Activated CD4-positive, alpha-beta memory T cell treated with anti-CD3 and anti-CD28 coated beads for 36 hours (primary cell): Measurements from ENCODE around the gene GTPBP8. TPM values are rescaled to one million over a fixed set of nuclear protein-coding genes. Genes with fewer than 3 reads are reported as not detected.
"Not testable (repeated sequence)": the region's sequence is repeated elsewhere in the genome, so short reads cannot be mapped to it uniquely, and the experiment has no call there.

Source experiments
- CTCF ChIA-PET: fragments of 350-600 bp; sonication (Branson Sonifier 250); formaldehyde crosslinking; loops from one replicate; lab custom pipeline; 2021; ENCODE audit warnings: antibody characterized with exemption, inconsistent platforms; lab: Charles Lee
- POLR2A ChIA-PET: fragments of 350-600 bp; sonication (Branson Sonifier 250); formaldehyde crosslinking; loops from one replicate; lab custom pipeline; 2021; ENCODE audit warnings: antibody characterized with exemption; lab: Charles Lee
- DNase-seq: peaks from one replicate; pipeline ENCODE4 v3.0.0-alpha.2; 2020
- H3K27ac Mint-ChIP-seq: one replicate; pipeline ENCODE4 v1.8.0; 2021; ENCODE audit warnings: mixed read lengths
- H3K27me3 Mint-ChIP-seq: one replicate; pipeline ENCODE4 v1.8.0; 2021; ENCODE audit warnings: mixed read lengths
- H3K36me3 Mint-ChIP-seq: one replicate; pipeline ENCODE4 v1.8.0; 2021; ENCODE audit warnings: mixed read lengths
- H3K4me1 Mint-ChIP-seq: one replicate; pipeline ENCODE4 v1.8.0; 2021; ENCODE audit warnings: low read depth, mixed read lengths
- H3K4me3 Mint-ChIP-seq: one replicate; pipeline ENCODE4 v1.8.0; 2021; ENCODE audit warnings: mild to moderate bottlenecking, mixed read lengths
- H3K9me3 Mint-ChIP-seq: one replicate; pipeline ENCODE4 v1.8.0; 2021; ENCODE audit warnings: mixed read lengths
- intact Hi-C: fragments of 100-400 bp; cut with micrococcal nuclease; formaldehyde crosslinking; loops from one replicate; pipeline ENCODE4 v1.15.1; 2023
- total RNA-seq, 2 experiments: library from RNA; stranded (reverse); gene quantifications; one replicate each; pipeline ENCODE4 v1.2.3, GENCODE V29; 2021

The GTPBP8 gene
- total RNA-seq, 2 experiments from 2014 or later: 34.7 to 35.7 TPM

- intact Hi-C loops: no loop called here
- POLR2A ChIA-PET: no interaction called here
- peaks cover 16% of the 10 kb centered on the region for H3K36me3 Mint-ChIP-seq
Observed at GRCh38 chr3:113021471-113021870, 30.7 kb downstream of the GTPBP8 start.

GRCh38 chr3:113034011-113034410 lies 43.2 kb downstream of the GTPBP8 start:
- H3K4me1 Mint-ChIP-seq: no peaks in the 10 kb centered on the region

More at GRCh38 chr3:113021471-113021870, 30.7 kb downstream of the GTPBP8 start:
- no peak overlapping the region for H3K4me3 Mint-ChIP-seq
- no peaks in the 10 kb centered on the region for H3K9me3 Mint-ChIP-seq
- CTCF ChIA-PET: interaction anchor here (1.0 to 4.7 kb wide), 4 partner anchors 14 to 556 kb away, joined by 3 to 41 read pairs (median 5); no protein-coding TSS in a partner anchor
- H3K4me1 Mint-ChIP-seq: peaks cover 41% of the 10 kb centered on the region
- H3K27ac Mint-ChIP-seq: no peak overlapping the region
- no peaks in the 10 kb centered on the region for H3K27me3 Mint-ChIP-seq
- DNase-seq: no peak

GRCh38 chr3:113035387-113035982 lies 44.7 kb downstream of the GTPBP8 start:
- no peak overlapping the region for H3K4me3 Mint-ChIP-seq
- H3K4me1 Mint-ChIP-seq: no peaks in the 10 kb centered on the region
- CTCF ChIA-PET: interaction anchor here (0.6 to 4.5 kb wide), 16 partner anchors 16 to 542 kb away, joined by 3 to 41 read pairs (median 4); a partner anchor contains a TSS
- no peak overlapping the region for H3K27ac Mint-ChIP-seq
- no peaks in the 10 kb centered on the region for H3K27me3 Mint-ChIP-seq
- POLR2A ChIA-PET: no interaction called here
- intact Hi-C loops: no loop called here
- H3K9me3 Mint-ChIP-seq: no peaks in the 10 kb centered on the region
- no peaks in the 10 kb centered on the region for H3K36me3 Mint-ChIP-seq
- DNase-seq: peak; percentile 17

More at GRCh38 chr3:113034011-113034410, 43.2 kb downstream of the GTPBP8 start:
- ChIA-PET CTCF (interaction anchor here (4.0 to 4.5 kb wide), 3 partner anchors 14 to 392 kb away, joined by 20 to 41 read pairs (median 26); a partner anchor contains a TSS), POLR2A (no interaction called here)
- DNase-seq: no peak
- intact Hi-C loops: no loop called here
- no peaks in the 10 kb centered on the region for H3K9me3 Mint-ChIP-seq
- no peaks in the 10 kb centered on the region for H3K27me3 Mint-ChIP-seq
- H3K4me3 Mint-ChIP-seq: no peak overlapping the region
- H3K27ac Mint-ChIP-seq: no peak overlapping the region
- H3K36me3 Mint-ChIP-seq: no peaks in the 10 kb centered on the region

- H3K27ac Mint-ChIP-seq: no peak overlapping the region
- POLR2A ChIA-PET: no interaction called here
- no peaks in the 10 kb centered on the region for H3K4me1 Mint-ChIP-seq
- no peaks in the 10 kb centered on the region for H3K27me3 Mint-ChIP-seq
- H3K9me3 Mint-ChIP-seq: no peaks in the 10 kb centered on the region
- intact Hi-C loops: no loop called here
- no peaks in the 10 kb centered on the region for H3K36me3 Mint-ChIP-seq
- CTCF ChIA-PET: no interaction called here
- no peak overlapping the region for H3K4me3 Mint-ChIP-seq
- DNase-seq: no peak
Observed at GRCh38 chr3:113038328-113038727, 47.5 kb downstream of the GTPBP8 start.

- H3K4me1 Mint-ChIP-seq: no peaks in the 10 kb centered on the region
- ChIA-PET POLR2A (no interaction called here), CTCF (no interaction called here)
- no peaks in the 10 kb centered on the region for H3K9me3 Mint-ChIP-seq
- no peaks in the 10 kb centered on the region for H3K36me3 Mint-ChIP-seq
- DNase-seq: no peak
- H3K27ac Mint-ChIP-seq: no peak overlapping the region
- intact Hi-C loops: no loop called here
- no peak overlapping the region for H3K4me3 Mint-ChIP-seq
- H3K27me3 Mint-ChIP-seq: no peaks in the 10 kb centered on the region
Observed at GRCh38 chr3:113039546-113039945, 48.8 kb downstream of the GTPBP8 start.

GRCh38 chr3:113040231-113040630 lies 49.4 kb downstream of the GTPBP8 start:
- DNase-seq: no peak
- Mint-ChIP-seq H3K4me3 (no peak overlapping the region), H3K36me3 (peaks cover 3% of the 10 kb centered on the region), H3K4me1 (no peaks in the 10 kb centered on the region), H3K27ac (no peak overlapping the region), H3K9me3 (peaks cover 4% of the 10 kb centered on the region), H3K27me3 (no peaks in the 10 kb centered on the region)
- ChIA-PET POLR2A (no interaction called here), CTCF (interaction anchor here (3.0 kb wide), 1 partner anchor 248 kb away, joined by 9 read pairs; no protein-coding TSS in a partner anchor)
- intact Hi-C loops: no loop called here

GRCh38 chr3:113043686-113044085 lies 52.9 kb downstream of the GTPBP8 start:
- ChIA-PET POLR2A (no interaction called here), CTCF (no interaction called here)
- peaks cover 5% of the 10 kb centered on the region for H3K9me3 Mint-ChIP-seq
- intact Hi-C loops: no loop called here
- DNase-seq: no peak
- peaks cover 5% of the 10 kb centered on the region for H3K36me3 Mint-ChIP-seq
- H3K27ac Mint-ChIP-seq: no peak overlapping the region
- no peaks in the 10 kb centered on the region for H3K4me1 Mint-ChIP-seq
- no peak overlapping the region for H3K4me3 Mint-ChIP-seq
- no peaks in the 10 kb centered on the region for H3K27me3 Mint-ChIP-seq

- POLR2A ChIA-PET, intact Hi-C loops, H3K36me3 Mint-ChIP-seq: not testable (repeated sequence)
Observed at GRCh38 chr3:113046186-113046965, 55.6 kb downstream of the GTPBP8 start.

GRCh38 chr3:113051302-113051711 lies 60.5 kb downstream of the GTPBP8 start:
- H3K4me3 Mint-ChIP-seq: no peak overlapping the region
- intact Hi-C loops: loop anchor here (1.0 kb wide), 3 partner anchors 85 to 526 kb away; no protein-coding TSS in a partner anchor
- H3K27me3 Mint-ChIP-seq: no peaks in the 10 kb centered on the region
- peak; percentile 92 for DNase-seq
- no peak overlapping the region for H3K27ac Mint-ChIP-seq
- H3K36me3 Mint-ChIP-seq: no peaks in the 10 kb centered on the region
- peaks cover 5% of the 10 kb centered on the region for H3K4me1 Mint-ChIP-seq
- ChIA-PET POLR2A (no interaction called here), CTCF (interaction anchor here (0.6 to 1.2 kb wide), 5 partner anchors 237 to 316 kb away, joined by 3 to 21 read pairs (median 4); no protein-coding TSS in a partner anchor)
- no peaks in the 10 kb centered on the region for H3K9me3 Mint-ChIP-seq

More at GRCh38 chr3:113046186-113046965, 55.6 kb downstream of the GTPBP8 start:
- DNase-seq, CTCF ChIA-PET, H3K4me3 Mint-ChIP-seq, H3K27ac Mint-ChIP-seq, H3K27me3 Mint-ChIP-seq, H3K4me1 Mint-ChIP-seq, H3K9me3 Mint-ChIP-seq: not testable (repeated sequence)

Other genes with a start within 250 kb of the GTPBP8 start
- not detected for gene CD200R1L, start 144.1 kb upstream of the GTPBP8 start, total RNA-seq
- 1 to 10 TPM; 4.1 to 4.4 TPM for gene CD200R1, start 15.9 kb upstream of the GTPBP8 start, total RNA-seq
- not detected for gene BOC, start 220.6 kb downstream of the GTPBP8 start, total RNA-seq